ACHN (cell line): ENCODE results near the gene KCMF1.
"Not testable (repeated sequence)": the region's sequence is repeated elsewhere in the genome, so short reads cannot be mapped to it uniquely, and the experiment has no call there.

ENCODE experiments used
- DNase-seq: peaks from one replicate; pipeline ENCODE4 v3.0.0-alpha.2; 2015
- in situ Hi-C: cut with HindIII; loops from 2 replicates; pipeline ENCODE4 v1.10.0; 2017; ENCODE audit warnings: low sequenced_read_pairs, low pct_ligation_motif_present, low pct_unique_long_range_greater_than_20kb

Gene KCMF1

GRCh38 chr2:84970868-84971509, at the start of gene KCMF1:
TSS of gene KCMF1 (plus strand) at chr2:84971161. CDS start at chr2:84971452, 291 bp downstream.
- peak; percentile 85 for DNase-seq
- in situ Hi-C loops = no loop called here

GRCh38 chr2:84923009-84923408, 48.0 kb upstream of the KCMF1 start:
- in situ Hi-C loops = no loop called here
- no peak for DNase-seq

- DNase-seq = peak; percentile 98
- in situ Hi-C loops = no loop called here
These were observed 46.5 kb upstream of the KCMF1 start for GRCh38 chr2:84924173-84925106.

GRCh38 chr2:84925336-84925723, 45.6 kb upstream of the KCMF1 start:
- in situ Hi-C loops = no loop called here
- no peak for DNase-seq

GRCh38 chr2:84925724-84926376, 45.1 kb upstream of the KCMF1 start:
- in situ Hi-C loops = no loop called here
- DNase-seq = peak; percentile 98

- in situ Hi-C loops = no loop called here
- no peak for DNase-seq
These were observed 43.7 kb upstream of the KCMF1 start for GRCh38 chr2:84927275-84927627.

GRCh38 chr2:84931384-84931821, 39.6 kb upstream of the KCMF1 start:
- DNase-seq = no peak
- in situ Hi-C loops = no loop called here

GRCh38 chr2:84938194-84938879, 32.6 kb upstream of the KCMF1 start:
- no peak for DNase-seq
- in situ Hi-C loops = no loop called here

GRCh38 chr2:84939426-84940087, 31.4 kb upstream of the KCMF1 start:
- in situ Hi-C loops = no loop called here
- no peak for DNase-seq

GRCh38 chr2:84940088-84940470, 30.9 kb upstream of the KCMF1 start:
- no peak for DNase-seq
- in situ Hi-C loops = no loop called here

- in situ Hi-C loops = no loop called here
- DNase-seq = no peak
These were observed 30.0 kb upstream of the KCMF1 start for GRCh38 chr2:84940831-84941412.

GRCh38 chr2:84942166-84942565, 28.8 kb upstream of the KCMF1 start:
- in situ Hi-C loops = no loop called here
- DNase-seq = no peak

GRCh38 chr2:84942964-84943421, 28.0 kb upstream of the KCMF1 start:
- in situ Hi-C loops = no loop called here
- no peak for DNase-seq

GRCh38 chr2:84944295-84944909, 26.6 kb upstream of the KCMF1 start:
- in situ Hi-C loops = no loop called here
- no peak for DNase-seq

- DNase-seq, in situ Hi-C loops: not testable (repeated sequence)
These were observed 25.1 kb upstream of the KCMF1 start for GRCh38 chr2:84945838-84946203.

GRCh38 chr2:84946204-84947009, 24.6 kb upstream of the KCMF1 start:
- in situ Hi-C loops = no loop called here
- peak; percentile 93 for DNase-seq
